Uterus (tissue), 2 donors: Measurements from ENCODE around the gene OGFR.

Experiments used
- CTCF ChIP-seq, 4 experiments: fragments of 200-600 bp in 2 of 4; fragments of 450-650 bp in 2 of 4; sonication (generic) in 2 of 4; IDR thresholded peaks; one replicate each; pipeline ENCODE4 v1.5.1; 2016 to 2019; ENCODE audit warnings: antibody characterized with exemption in 4 of 4, mild to moderate bottlenecking in 2 of 4, moderate library complexity in 1 of 4
- POLR2A ChIP-seq, 2 donors: fragments of 450-650 bp; IDR thresholded peaks; one replicate each; pipeline ENCODE4 v1.6.1; 2016; ENCODE audit warnings: antibody characterized with exemption in 2 of 2, mild to moderate bottlenecking in 1 of 2, moderate library complexity in 1 of 2

- TF ChIP-seq POLR2A (IDR thresholded peaks at IDR 0.05): no peak
- no peak for TF ChIP-seq CTCF (IDR thresholded peaks at IDR 0.05)
Measured at GRCh38 chr20:62784497-62784896, 20.1 kb upstream of the OGFR start.
